B cell (primary cell): ENCODE measurements around the gene SCMH1. TPM values are rescaled to one million over a fixed set of nuclear protein-coding genes. Genes with fewer than 3 reads are reported as not detected.

ENCODE experiments used
- ATAC-seq: fragments of 200-7000 bp; cut with Tn5 transposase; one replicate; pipeline ENCODE4 v1.10.0; 2021; ENCODE audit warnings: low read depth, mild to moderate bottlenecking, moderate number of reproducible peaks, moderate library complexity
- CTCF ChIA-PET: fragments of 350-600 bp; sonication (Branson Sonifier 250); formaldehyde crosslinking; loops from one replicate; lab custom pipeline; 2021; ENCODE audit warnings: antibody characterized with exemption, inconsistent platforms; lab: Charles Lee
- POLR2A ChIA-PET: fragments of 350-600 bp; sonication (Branson Sonifier 250); formaldehyde crosslinking; loops from one replicate; lab custom pipeline; 2021; ENCODE audit warnings: antibody characterized with exemption; lab: Charles Lee
- DNase-seq: peaks from one replicate; pipeline ENCODE4 v3.0.0; 2013
- H2AFZ ChIP-seq: 2 replicates; pipeline ENCODE4 v1.6.1; 2012; ENCODE audit warnings: mild to moderate bottlenecking, low read depth, low read length; ENCODE audit not compliant: insufficient read depth, poor library complexity, severe bottlenecking
- H3K27ac ChIP-seq, 2 donors: 1 replicate in 1 of 2; 2 replicates in 1 of 2; pipeline ENCODE4 v1.5.1; 2012 to 2013; ENCODE audit warnings: low read length in 2 of 2, mild to moderate bottlenecking in 2 of 2, moderate library complexity in 1 of 2
- H3K27me3 ChIP-seq, 4 experiments: fragments of 200-600 bp in 1 of 4; sonication (generic) in 1 of 4; replicated peaks in 1 of 4; 1 replicate in 2 of 4; 2 replicates in 2 of 4; pipeline versions ENCODE4 v1.6.1 to v1.7.0; 2013 to 2016; ENCODE audit warnings: low read length in 3 of 4, mild to moderate bottlenecking in 2 of 4, mixed read lengths in 1 of 4, moderate library complexity in 1 of 4; ENCODE audit not compliant: insufficient read depth in 4 of 4, control insufficient read depth in 3 of 4; ENCODE audit errors: control extremely low read depth in 1 of 4
- H3K36me3 ChIP-seq, 2 experiments: replicated peaks in 1 of 2; 1 replicate in 1 of 2; 2 replicates in 1 of 2; pipeline versions ENCODE4 v1.6.1 to v1.7.1; 2013; ENCODE audit warnings: low read length in 1 of 2; ENCODE audit not compliant: insufficient read depth in 2 of 2, control insufficient read depth in 1 of 2; ENCODE audit errors: control extremely low read depth in 1 of 2, extremely low read depth in 1 of 2
- H3K4me1 ChIP-seq, 2 donors: fragments of 200-600 bp in 1 of 2; sonication (generic) in 1 of 2; 1 replicate in 1 of 2; 2 replicates in 1 of 2; pipeline versions ENCODE4 v1.5.1 to v1.6.1; 2013 to 2017; ENCODE audit warnings: low read length in 2 of 2; ENCODE audit not compliant: control insufficient read depth in 2 of 2, insufficient read depth in 2 of 2
- H3K4me2 ChIP-seq: replicated peaks from 2 replicates; pipeline ENCODE3; 2012; ENCODE audit warnings: mild to moderate bottlenecking, low read depth, low read length; ENCODE audit not compliant: poor library complexity, severe bottlenecking
- H3K4me3 ChIP-seq, 5 experiments: fragments of 200-600 bp in 1 of 5; sonication (generic) in 1 of 5; 1 replicate in 3 of 5; 2 replicates in 2 of 5; pipeline versions ENCODE4 v1.5.1 to v1.7.0; 2011 to 2016; ENCODE audit warnings: low read length in 4 of 5, mild to moderate bottlenecking in 4 of 5, low read depth in 2 of 5, control low read depth in 1 of 5, moderate library complexity in 1 of 5; ENCODE audit not compliant: insufficient read depth in 1 of 5; ENCODE audit errors: control extremely low read depth in 1 of 5, extremely low read depth in 1 of 5
- H3K79me2 ChIP-seq: fragments of 200-600 bp; sonication (generic); one replicate; pipeline ENCODE4 v1.6.0; 2016; ENCODE audit warnings: low read length; ENCODE audit not compliant: control insufficient read depth, insufficient read depth
- H3K9ac ChIP-seq: fragments of 200-600 bp; sonication (generic); 2 replicates; pipeline ENCODE4 v1.6.1; 2017; ENCODE audit warnings: mild to moderate bottlenecking, low read length, moderate library complexity
- H3K9me3 ChIP-seq, 3 donors: one replicate each; pipeline versions ENCODE4 v1.6.1 to v1.7.1; 2013; ENCODE audit warnings: low read length in 2 of 3; ENCODE audit not compliant: control insufficient read depth in 2 of 3, insufficient read depth in 1 of 3; ENCODE audit errors: control extremely low read depth in 1 of 3
- H4K20me1 ChIP-seq: 2 replicates; pipeline ENCODE4 v1.6.0; 2012; ENCODE audit warnings: mild to moderate bottlenecking, low read length; ENCODE audit not compliant: insufficient read depth, control insufficient read depth, poor library complexity, severe bottlenecking
- H3K27ac Mint-ChIP-seq: one replicate; pipeline ENCODE4 v1.8.0; 2021; ENCODE audit warnings: mixed read lengths
- H3K27me3 Mint-ChIP-seq: one replicate; pipeline ENCODE4 v1.8.0; 2021; ENCODE audit warnings: mixed read lengths
- H3K4me1 Mint-ChIP-seq: one replicate; pipeline ENCODE4 v1.8.0; 2021; ENCODE audit warnings: mixed read lengths
- H3K4me3 Mint-ChIP-seq: one replicate; pipeline ENCODE4 v1.8.0; 2021; ENCODE audit warnings: mixed read lengths
- H3K9me3 Mint-ChIP-seq: one replicate; pipeline ENCODE4 v1.8.0; 2022; ENCODE audit warnings: mixed read lengths; ENCODE audit not compliant: insufficient read depth
- EZH2 ChIP-seq: IDR thresholded peaks from 2 replicates; pipeline ENCODE4 v1.6.1; 2012; ENCODE audit warnings: borderline replicate concordance, low read depth, mild to moderate bottlenecking, moderate library complexity, low read length; ENCODE audit not compliant: insufficient read depth, poor library complexity, severe bottlenecking
- WGBS: methylation state at CpG from one replicate; pipeline ENCODE4 v1.1.5; 2013; ENCODE audit warnings: missing lambda C conversion rate; ENCODE audit not compliant: insufficient coverage; 5-methylcytosine and 5-hydroxymethylcytosine counted together
- intact Hi-C: fragments of 100-400 bp; cut with micrococcal nuclease; formaldehyde crosslinking; loops from one replicate; pipeline ENCODE4 v1.10.0; 2022
- polyA plus RNA-seq: library from polyadenylated mRNA; depleted of rRNA; stranded (reverse); fragments of >200 nt; gene quantifications from 2 replicates; pipeline ENCODE4 v1.2.3, GENCODE V29; 2012
- total RNA-seq, 2 donors: library from RNA; stranded (reverse); fragments of 120-200 nt in 1 of 2; gene quantifications; 1 replicate in 1 of 2; 2 replicates in 1 of 2; pipeline versions ENCODE4 v1.2.3 to v1.2.4, GENCODE V29; 2013 to 2022
- TF ChIP-seq, protein P1 (sequence below): fragments of 200-600 bp; IDR thresholded peaks from one replicate; pipeline ENCODE4 v1.8.0; 2022; ENCODE audit warnings: antibody characterized with exemption, mild to moderate bottlenecking

Gene SCMH1
- total and polyA plus RNA-seq, 2 donors (not counting 1 experiment from before 2014, with no cell fraction given): 29.4 to 33.3 TPM

DNA sequence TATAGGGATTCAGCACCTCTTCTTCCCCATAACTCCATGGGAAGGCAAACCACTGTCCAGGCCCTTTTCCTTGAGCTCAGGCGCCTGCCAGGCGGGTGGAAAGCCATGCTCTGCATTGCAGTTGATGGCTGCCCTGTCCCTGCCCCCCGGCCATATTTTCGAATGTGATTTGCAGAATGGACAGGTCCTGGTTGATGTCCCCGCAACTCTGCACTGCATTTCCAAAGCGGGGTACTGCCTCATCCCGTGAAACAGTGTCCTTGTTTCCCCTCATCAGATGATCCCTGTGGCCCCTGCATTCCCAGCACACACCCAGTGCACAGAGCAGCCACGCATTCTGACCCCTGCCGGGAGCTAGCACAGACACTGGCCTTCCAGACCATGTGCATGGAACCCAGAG is 33.7 kb upstream of the SCMH1 start:
- Histone ChIP-seq H3K27me3 (peaks cover 0 to 5% (median 0%) of the 10 kb centered on the region in 4 experiments), H3K79me2 (no peaks in the 10 kb centered on the region), H3K27ac (no peak overlapping the region), H3K4me1 (no peaks in the 10 kb centered on the region), H3K4me2 (no peak overlapping the region), H3K36me3 (no peaks in the 10 kb centered on the region), H3K9ac (no peak overlapping the region), H3K4me3 (no peak overlapping the region), H3K9me3 (no peaks in the 10 kb centered on the region), H4K20me1 (no peaks in the 10 kb centered on the region), H2AFZ (no peak overlapping the region)
- H3K9me3 Mint-ChIP-seq: no peaks in the 10 kb centered on the region
- 88% methylated on average over 9 of the region's 9 CpGs for WGBS
- DNase-seq: no peak
- peaks cover 13% of the 10 kb centered on the region for H3K27me3 Mint-ChIP-seq
- no peaks in the 10 kb centered on the region for H3K4me1 Mint-ChIP-seq
- ChIA-PET POLR2A (no interaction called here), CTCF (no interaction called here)
- H3K4me3 Mint-ChIP-seq: no peak overlapping the region
- TF ChIP-seq, protein P1, sequence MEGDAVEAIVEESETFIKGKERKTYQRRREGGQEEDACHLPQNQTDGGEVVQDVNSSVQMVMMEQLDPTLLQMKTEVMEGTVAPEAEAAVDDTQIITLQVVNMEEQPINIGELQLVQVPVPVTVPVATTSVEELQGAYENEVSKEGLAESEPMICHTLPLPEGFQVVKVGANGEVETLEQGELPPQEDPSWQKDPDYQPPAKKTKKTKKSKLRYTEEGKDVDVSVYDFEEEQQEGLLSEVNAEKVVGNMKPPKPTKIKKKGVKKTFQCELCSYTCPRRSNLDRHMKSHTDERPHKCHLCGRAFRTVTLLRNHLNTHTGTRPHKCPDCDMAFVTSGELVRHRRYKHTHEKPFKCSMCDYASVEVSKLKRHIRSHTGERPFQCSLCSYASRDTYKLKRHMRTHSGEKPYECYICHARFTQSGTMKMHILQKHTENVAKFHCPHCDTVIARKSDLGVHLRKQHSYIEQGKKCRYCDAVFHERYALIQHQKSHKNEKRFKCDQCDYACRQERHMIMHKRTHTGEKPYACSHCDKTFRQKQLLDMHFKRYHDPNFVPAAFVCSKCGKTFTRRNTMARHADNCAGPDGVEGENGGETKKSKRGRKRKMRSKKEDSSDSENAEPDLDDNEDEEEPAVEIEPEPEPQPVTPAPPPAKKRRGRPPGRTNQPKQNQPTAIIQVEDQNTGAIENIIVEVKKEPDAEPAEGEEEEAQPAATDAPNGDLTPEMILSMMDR: no peak
- no peak for TF ChIP-seq EZH2
- no peak for ATAC-seq
- intact Hi-C loops: no loop called here
- no peak overlapping the region for H3K27ac Mint-ChIP-seq

DNA sequence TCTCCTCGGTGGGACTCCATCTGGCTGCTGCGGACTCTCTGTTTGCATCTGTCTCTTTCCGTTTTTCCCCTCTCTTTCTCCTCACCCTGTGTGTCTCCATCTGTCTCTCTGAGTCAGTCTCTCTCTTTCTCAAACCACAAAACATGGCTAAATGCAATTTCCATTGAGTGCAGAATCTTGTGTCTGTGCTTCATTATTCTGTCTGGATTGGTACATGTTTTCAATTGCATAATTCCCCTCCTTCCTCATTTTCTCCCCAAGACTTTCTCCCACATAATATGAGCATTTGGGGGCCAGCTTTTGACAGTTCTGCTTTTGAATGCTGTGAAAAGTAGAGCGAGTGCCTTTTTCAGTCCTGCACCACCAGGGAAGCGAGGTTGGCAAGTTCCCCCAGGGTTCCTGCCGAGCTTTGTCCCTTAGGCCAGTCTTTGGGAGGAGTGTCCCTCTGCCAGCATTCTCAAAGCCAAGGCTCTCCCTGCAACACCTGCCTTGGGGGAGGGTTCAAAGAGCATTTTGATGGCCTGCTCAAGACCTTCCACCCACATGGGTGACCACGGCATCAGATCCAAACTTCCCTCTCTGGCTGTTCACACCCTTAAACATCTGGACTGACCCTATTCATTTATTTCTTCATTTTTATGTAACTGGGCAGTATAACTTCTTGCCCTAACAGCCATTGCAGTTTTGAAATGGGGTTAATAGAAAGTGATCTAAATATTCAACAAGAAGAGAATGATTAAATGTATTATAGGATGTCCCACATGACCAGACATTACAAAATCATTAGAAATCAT is 32.8 kb upstream of the SCMH1 start:
- Histone ChIP-seq H3K27me3 (peaks cover 0 to 5% (median 0%) of the 10 kb centered on the region in 4 experiments), H3K4me3 (no peak overlapping the region), H4K20me1 (no peaks in the 10 kb centered on the region), H3K27ac (no peak overlapping the region), H3K9ac (no peak overlapping the region), H3K79me2 (no peaks in the 10 kb centered on the region), H3K4me1 (no peaks in the 10 kb centered on the region), H3K4me2 (no peak overlapping the region), H3K9me3 (no peaks in the 10 kb centered on the region), H3K36me3 (no peaks in the 10 kb centered on the region), H2AFZ (no peak overlapping the region)
- ChIA-PET CTCF (no interaction called here), POLR2A (no interaction called here)
- ATAC-seq (no peak), DNase-seq (no peak)
- 87% methylated on average over 3 of the region's 7 CpGs for WGBS
- intact Hi-C loops: no loop called here
- Mint-ChIP-seq H3K4me3 (no peak overlapping the region), H3K27me3 (peaks cover 13% of the 10 kb centered on the region), H3K4me1 (no peaks in the 10 kb centered on the region), H3K27ac (no peak overlapping the region), H3K9me3 (no peaks in the 10 kb centered on the region)
- TF ChIP-seq EZH2: no peak
- TF ChIP-seq, protein P1: no peak
